ENCODE data around the gene HERC2.
"Not testable (repeated sequence)": the region's sequence is repeated elsewhere in the genome, so short reads cannot be mapped to it uniquely, and the experiment has no call there.

Gene HERC2

GRCh38 chr15:28322129-28322588, at the start of gene HERC2:
Gene HERC2 (minus strand): TSS chr15:28322179. CDS start chr15:28321433, 746 bp downstream.
- intact Hi-C loops (cut with DNase I); DNase-seq: not testable (repeated sequence)

GRCh38 chr15:28365502-28365901, 43.5 kb upstream of the HERC2 start:
- intact Hi-C loops (cut with DNase I); DNase-seq: not testable (repeated sequence)

GRCh38 chr15:28357984-28358383, 36.0 kb upstream of the HERC2 start, which contains the start of gene GOLGA6L24:
Gene GOLGA6L24 (minus strand): TSS chr15:28358084. CDS start chr15:28358023, 61 bp downstream.
- intact Hi-C loops (cut with DNase I); DNase-seq: not testable (repeated sequence)

DNA sequence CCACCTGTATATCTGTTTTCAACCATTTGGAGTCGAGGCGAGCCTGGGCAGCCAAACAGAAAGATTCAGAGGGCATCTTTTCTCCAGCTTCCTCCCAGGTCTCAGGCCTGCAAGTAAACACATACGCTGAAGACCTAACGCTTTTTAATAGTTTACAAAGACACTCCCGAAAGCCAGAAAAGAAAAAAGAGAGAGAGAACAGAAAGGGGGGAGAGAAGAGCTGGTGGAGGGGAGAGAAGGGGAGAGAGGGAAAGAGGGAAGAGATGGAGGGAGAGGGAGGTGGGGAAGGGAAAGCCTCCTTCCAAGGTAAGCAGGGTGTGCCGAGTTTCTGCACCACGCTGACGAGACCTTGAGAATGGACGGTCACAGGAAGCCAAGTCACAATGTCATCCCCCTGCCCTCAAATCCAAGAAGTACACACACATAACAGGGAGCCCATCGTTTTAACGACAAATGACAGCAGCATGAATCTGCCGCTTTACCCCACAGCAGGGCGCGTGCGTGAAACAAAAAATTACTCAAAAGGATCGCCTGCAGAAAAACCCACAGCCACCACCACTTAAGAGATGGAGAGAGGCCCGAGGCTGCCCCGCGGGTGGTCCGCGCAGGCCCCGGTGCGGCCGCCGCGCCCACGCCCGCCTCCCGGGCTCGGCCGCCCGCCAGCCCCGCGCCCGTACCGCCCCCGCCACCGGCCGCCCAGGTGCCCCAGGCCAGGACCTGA, 461 bp downstream of the HERC2 start:
- DNase-seq = peak in 2 of 42 donors; percentile 3
- intact Hi-C loops (cut with DNase I) = not testable (repeated sequence)

DNA sequence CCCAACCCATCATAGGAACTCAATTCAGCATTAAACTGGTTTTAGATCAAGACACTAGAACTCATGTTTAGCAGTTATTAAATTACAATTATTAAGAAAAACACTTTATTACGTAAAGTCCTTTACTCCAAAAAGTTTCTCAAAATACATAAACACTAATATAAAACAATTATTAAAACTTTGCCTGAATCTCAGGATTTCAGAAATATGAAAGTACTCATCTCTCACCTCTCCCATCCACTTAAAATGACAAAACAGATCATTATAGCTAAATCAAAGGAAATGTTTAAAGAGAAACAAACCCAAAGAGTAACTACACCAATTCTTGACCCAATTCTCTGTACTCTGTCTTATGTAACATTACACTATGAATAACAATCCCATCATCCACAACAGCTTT, 2.3 kb downstream of the HERC2 start:
- DNase-seq; intact Hi-C loops (cut with DNase I): not testable (repeated sequence)

DNA sequence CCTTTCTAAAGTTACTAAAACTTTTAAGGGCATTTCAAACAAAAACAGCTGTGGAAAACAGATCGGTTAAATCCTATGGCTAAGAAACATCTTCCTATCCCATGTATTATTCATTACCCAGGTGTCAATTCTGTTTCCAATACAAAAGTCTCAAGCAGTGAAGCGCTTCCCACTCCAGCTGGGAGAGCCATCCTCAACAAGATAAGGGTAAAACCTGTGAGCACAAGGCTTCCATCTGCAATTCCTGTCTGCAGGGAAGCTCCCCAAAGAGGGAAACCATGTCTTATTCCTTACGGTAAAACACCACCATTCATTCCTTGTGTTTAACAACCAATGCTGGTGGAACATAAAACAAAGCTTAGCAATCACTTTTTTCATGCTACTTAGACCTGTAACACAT, 3.2 kb downstream of the HERC2 start:
- intact Hi-C loops (cut with DNase I); DNase-seq: not testable (repeated sequence)

DNA sequence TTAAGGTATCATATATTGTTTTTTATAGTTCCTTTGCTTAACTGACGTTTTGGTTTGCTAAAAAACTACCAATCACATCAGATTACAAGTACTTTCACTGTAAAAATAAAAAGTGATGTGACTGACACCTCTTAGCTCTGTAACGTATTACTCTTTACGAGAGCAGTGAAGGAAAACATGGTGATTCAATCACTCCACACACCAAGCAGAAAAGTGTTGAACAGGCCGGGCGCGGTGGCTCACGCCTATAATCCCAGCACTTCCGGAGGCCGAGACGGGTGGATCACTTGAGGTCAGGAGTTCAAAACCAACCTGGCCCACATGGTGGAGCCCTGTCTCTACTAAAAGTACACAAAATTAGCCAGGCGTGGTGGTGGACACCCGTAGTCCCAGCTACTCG, 3.9 kb downstream of the HERC2 start:
- DNase-seq; intact Hi-C loops (cut with DNase I): not testable (repeated sequence)

- intact Hi-C loops (cut with DNase I); DNase-seq: not testable (repeated sequence)
Measured at GRCh38 chr15:28316958-28317357, 5.0 kb downstream of the HERC2 start.

GRCh38 chr15:28310454-28310853, 11.5 kb downstream of the HERC2 start:
- intact Hi-C loops (cut with DNase I); DNase-seq: not testable (repeated sequence)

- intact Hi-C loops (cut with DNase I); DNase-seq: not testable (repeated sequence)
Measured at GRCh38 chr15:28308718-28309117, 13.3 kb downstream of the HERC2 start.

DNA sequence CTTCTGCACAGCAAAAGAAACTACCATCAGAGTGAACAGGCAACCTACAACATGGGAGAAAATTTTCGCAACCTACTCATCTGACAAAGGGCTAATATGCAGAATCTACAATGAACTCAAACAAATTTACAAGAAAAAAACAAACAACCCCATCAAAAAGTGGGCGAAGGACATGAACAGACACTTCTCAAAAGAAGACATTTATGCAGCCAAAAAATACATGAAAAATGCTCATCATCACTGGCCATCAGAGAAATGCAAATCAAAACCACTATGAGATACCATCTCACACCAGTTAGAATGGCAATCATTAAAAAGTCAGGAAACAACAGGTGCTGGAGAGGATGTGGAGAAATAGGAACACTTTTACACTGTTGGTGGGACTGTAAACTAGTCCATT, 16.3 kb downstream of the HERC2 start:
- intact Hi-C loops (cut with DNase I) = not testable (repeated sequence)

DNA sequence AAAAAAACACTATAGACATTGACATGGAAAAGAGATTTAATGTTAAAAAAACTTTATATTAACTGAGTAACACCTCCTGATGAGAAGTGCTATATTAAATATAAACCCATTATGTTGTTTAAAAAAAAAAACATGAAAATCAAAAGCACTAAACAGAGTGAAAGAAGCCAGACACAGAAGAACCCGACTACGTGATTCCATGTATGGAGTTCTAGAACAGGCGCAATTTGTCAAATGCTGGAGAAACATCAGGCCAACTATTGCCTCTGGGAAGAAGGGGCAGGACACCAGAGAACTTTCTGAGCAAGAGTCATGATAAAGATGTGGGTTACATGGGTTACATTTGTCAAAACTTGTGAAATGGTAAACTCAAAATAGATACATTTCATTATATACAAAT, 24.5 kb downstream of the HERC2 start:
- intact Hi-C loops (cut with DNase I); DNase-seq: not testable (repeated sequence)

More for the DNA sequence above, 16.3 kb downstream of the HERC2 start:
- DNase-seq = not testable (repeated sequence)

DNA sequence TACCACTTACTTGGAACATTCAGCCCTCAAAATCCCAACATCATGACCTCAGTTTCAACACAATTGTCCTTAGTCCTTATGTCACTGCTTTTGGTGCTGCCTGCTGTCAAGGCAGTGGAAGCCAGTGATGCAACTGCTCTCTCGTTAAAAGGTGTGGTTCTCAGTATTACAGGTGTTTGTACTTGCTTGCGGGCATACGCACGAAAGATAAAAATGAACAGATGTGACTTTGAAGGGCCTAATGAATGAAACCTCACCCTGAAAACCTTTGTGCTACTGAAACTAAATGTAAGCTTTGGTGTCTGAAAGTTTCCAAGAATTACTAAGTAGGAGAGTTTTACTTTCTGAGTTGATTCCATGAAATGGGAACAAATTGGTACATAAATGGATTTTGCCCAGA, 25.2 kb downstream of the HERC2 start:
- intact Hi-C loops (cut with DNase I); DNase-seq: not testable (repeated sequence)

DNA sequence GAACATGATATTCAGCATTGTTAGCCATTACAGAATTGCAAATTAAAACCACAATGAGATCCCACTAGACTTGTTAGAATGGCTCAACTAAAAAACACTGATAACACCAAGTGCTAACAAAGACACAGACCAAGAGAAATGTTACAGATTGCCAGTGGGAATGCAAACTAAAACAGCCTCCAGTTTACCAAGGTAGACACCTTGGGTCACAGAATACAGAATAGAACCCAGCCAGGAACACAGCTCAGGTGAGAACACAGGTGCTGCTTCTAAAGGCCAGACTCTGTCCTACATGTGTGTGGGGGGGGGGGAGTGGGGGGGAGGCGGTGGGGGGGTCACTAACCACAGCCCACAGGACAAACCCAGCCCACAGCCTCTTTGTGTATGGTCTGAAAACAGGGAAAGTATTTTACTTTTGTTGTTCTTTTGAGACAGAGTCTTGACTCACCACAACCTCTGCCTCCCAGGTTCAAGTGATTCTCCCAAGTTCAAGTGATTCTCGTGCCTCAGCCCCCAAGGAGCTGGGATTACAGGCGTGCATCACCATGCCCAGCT, 26.9 kb downstream of the HERC2 start:
- intact Hi-C loops (cut with DNase I); DNase-seq: not testable (repeated sequence)

DNA sequence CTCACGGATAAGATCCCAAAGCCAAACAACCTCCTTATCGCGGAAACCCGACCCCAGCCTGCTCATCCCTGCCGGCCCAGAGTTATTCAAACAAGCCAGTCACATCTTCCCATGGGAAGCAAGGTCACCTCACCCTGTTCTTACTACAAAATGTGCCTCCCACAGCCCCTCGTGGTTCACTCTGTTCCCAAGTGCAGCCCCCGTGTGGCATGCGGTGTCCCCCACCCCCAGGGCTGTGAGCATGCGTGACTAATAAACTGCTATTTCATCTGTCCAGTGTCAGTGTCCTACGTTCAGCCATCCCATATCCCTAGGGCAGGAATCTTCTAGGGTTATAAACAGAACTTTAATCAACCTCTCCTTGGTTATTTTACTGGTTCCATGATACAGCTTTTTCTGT, 27.4 kb downstream of the HERC2 start:
- intact Hi-C loops (cut with DNase I); DNase-seq: not testable (repeated sequence)

DNA sequence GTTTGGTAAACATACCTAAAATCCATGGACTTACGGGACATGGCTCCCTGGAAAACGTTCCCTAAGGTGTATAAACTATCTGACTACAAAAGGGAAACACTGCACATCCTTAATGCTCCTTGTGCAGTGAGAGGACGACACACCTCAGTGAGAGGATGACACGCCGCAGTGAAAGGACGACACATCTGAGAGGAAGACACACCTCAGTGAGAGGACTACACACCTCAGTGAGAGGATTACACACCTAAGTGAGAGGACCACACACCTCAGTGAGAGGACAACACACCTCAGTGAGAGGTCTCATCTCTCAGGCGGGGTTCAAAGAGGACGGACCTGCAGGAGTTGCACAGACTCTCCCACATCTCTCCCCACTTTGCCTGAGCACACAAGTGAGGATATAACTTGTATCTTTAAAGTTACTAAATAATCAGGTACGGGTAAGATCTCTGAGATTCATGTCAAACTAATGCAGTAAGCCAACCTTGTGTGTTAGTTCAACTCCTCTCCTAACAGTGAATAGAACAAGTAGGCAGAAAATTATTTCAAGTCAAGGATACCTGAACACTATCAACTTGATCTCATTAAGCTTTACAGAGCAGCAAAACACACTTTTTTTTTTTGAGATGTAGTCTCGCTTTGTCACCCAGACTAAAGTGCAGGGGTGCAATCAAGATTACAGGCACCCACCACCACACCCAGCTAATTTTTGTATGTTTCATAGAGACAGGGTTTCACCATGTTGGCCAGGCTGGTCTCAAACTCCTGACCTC, 32.1 kb downstream of the HERC2 start:
- intact Hi-C loops (cut with DNase I) = no loop called here
- no peak for DNase-seq

GRCh38 chr15:28288830-28289693, 32.9 kb downstream of the HERC2 start:
- intact Hi-C loops (cut with DNase I) = not testable (repeated sequence)

DNA sequence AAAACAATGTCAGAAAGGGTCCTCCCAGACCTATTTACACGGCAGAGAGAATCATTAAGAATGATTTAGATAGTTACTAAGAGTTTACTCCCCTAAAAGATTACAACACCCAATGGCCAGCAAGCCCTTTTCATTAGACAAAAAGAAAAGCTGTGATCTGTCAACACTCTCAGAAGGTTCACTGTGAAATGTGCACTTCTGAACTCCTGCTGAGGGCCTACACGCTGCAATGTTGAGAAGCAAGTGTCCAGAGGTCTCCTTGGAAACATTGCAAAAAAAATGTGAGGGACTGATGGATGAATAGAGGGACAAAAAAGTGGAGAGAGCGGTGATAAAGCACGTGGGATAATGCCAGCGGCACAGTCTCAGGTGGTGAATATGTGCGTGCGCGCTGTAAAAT, 35.3 kb downstream of the HERC2 start:
- DNase-seq; intact Hi-C loops (cut with DNase I): not testable (repeated sequence)

More at GRCh38 chr15:28288830-28289693, 32.9 kb downstream of the HERC2 start:
- DNase-seq = not testable (repeated sequence)

GRCh38 chr15:28286031-28286430, 35.9 kb downstream of the HERC2 start:
- intact Hi-C loops (cut with DNase I) = no loop called here
- DNase-seq = no peak

All from head of caudate nucleus (tissue), 42 donors.